Neural progenitor cell (in vitro differentiated cells): ENCODE data around the gene TCAF1.

Experiments used
- EZH2 ChIP-seq: fragments of 200-600 bp; sonication (generic); IDR thresholded peaks from 2 replicates; pipeline ENCODE4 v1.6.1; 2017; ENCODE audit warnings: antibody characterized with exemption, mild to moderate bottlenecking, moderate library complexity
- TF ChIP-seq, protein P1 (sequence below): fragments of 200-600 bp; sonication (generic); IDR thresholded peaks from 2 replicates; pipeline ENCODE4 v1.5.1; 2017; ENCODE audit warnings: antibody characterized with exemption, mild to moderate bottlenecking

DNA sequence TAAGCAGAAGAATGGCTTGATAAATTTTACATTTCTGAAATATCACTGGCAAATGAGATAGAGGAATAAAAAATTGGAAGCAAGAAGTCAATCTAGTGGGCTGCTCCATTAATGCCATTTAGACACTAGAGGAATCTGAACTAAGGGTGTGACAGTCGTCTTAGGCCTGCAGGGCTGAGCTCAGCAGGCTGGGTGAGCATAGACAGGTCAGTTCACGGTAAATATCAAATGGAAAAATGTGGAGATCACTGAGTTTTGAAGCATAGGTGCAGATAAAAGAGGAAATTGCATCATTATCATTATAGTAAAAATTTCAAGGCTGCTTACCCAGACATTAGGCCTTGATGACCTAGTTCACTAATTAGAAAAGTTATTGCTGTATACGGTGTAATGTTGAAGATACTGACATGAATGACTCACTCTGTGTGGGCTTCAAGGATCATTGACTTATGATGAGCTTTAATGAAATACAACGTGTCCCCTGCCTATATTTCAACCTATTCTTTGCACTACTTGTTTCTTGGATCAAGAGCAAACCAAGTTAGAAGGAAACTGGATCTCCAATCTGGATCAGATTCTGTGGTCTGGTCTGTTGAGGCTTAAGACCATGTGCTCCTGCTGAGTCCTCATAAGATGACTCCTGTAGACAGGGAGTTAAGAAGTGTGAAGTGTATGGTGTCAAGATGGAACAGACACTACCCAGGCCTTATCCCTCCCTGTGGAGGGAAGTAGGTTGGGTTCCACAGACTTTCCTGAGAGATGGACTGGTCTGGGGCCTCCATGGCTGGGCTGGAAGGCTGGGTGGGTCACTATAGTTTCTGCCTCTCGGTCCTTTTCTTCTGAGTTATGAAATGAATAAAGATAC is 36.6 kb upstream of the TCAF1 start:
- TF ChIP-seq, protein P1, sequence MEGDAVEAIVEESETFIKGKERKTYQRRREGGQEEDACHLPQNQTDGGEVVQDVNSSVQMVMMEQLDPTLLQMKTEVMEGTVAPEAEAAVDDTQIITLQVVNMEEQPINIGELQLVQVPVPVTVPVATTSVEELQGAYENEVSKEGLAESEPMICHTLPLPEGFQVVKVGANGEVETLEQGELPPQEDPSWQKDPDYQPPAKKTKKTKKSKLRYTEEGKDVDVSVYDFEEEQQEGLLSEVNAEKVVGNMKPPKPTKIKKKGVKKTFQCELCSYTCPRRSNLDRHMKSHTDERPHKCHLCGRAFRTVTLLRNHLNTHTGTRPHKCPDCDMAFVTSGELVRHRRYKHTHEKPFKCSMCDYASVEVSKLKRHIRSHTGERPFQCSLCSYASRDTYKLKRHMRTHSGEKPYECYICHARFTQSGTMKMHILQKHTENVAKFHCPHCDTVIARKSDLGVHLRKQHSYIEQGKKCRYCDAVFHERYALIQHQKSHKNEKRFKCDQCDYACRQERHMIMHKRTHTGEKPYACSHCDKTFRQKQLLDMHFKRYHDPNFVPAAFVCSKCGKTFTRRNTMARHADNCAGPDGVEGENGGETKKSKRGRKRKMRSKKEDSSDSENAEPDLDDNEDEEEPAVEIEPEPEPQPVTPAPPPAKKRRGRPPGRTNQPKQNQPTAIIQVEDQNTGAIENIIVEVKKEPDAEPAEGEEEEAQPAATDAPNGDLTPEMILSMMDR = no peak
- no peak for TF ChIP-seq EZH2
